Retinal pigment epithelial cell (primary cell): ENCODE data around the gene HMBS.

Experiments used
- DNase-seq: peaks from one replicate; pipeline ENCODE4 v3.0.0-alpha.2; 2010; ENCODE audit warnings: low read depth
- H3K4me3 ChIP-seq: 2 replicates; pipeline ENCODE4 v1.5.1; 2011; ENCODE audit warnings: mild to moderate bottlenecking, low read length, control low read depth, moderate library complexity
- CTCF ChIP-seq: conservative IDR thresholded peaks from 2 replicates; pipeline ENCODE4 v1.5.1; 2011; ENCODE audit warnings: low read depth, low read length, control low read depth, inconsistent platforms

The HMBS gene

GRCh38 chr11:119115484-119116234, 31.0 kb downstream of the HMBS start:
- TF ChIP-seq CTCF, result no peak
- DNase-seq, result no peak
- no peak overlapping the region for H3K4me3 ChIP-seq

- no peak for DNase-seq
- TF ChIP-seq CTCF, result no peak
- no peak overlapping the region for H3K4me3 ChIP-seq
Measured at GRCh38 chr11:119116235-119116594, 31.5 kb downstream of the HMBS start.

GRCh38 chr11:119116601-119117000, 31.9 kb downstream of the HMBS start:
- TF ChIP-seq CTCF, result no peak
- no peak overlapping the region for H3K4me3 ChIP-seq

GRCh38 chr11:119117004-119117706, 32.5 kb downstream of the HMBS start:
- TF ChIP-seq CTCF, result no peak
- no peak for DNase-seq
- no peak overlapping the region for H3K4me3 ChIP-seq

More at GRCh38 chr11:119116601-119117000, 31.9 kb downstream of the HMBS start:
- DNase-seq, result no peak

GRCh38 chr11:119118227-119118626, 33.5 kb downstream of the HMBS start:
- TF ChIP-seq CTCF, result no peak
- H3K4me3 ChIP-seq, result no peak overlapping the region
- no peak for DNase-seq

- H3K4me3 ChIP-seq, result no peak overlapping the region
- TF ChIP-seq CTCF, result no peak
- no peak for DNase-seq
Measured at GRCh38 chr11:119118946-119119345, 34.3 kb downstream of the HMBS start.

- H3K4me3 ChIP-seq, result peak overlapping the region; percentile 26
- no peak for TF ChIP-seq CTCF
- DNase-seq, result no peak
Measured at GRCh38 chr11:119120639-119121007, 35.9 kb downstream of the HMBS start.
